Measurements from ENCODE around the gene RAD51C. TPM values are rescaled to one million over a fixed set of nuclear protein-coding genes. Genes with fewer than 3 reads are reported as not detected.
A peak's percentile ranks its signal among the peaks of the same experiment; 100 is the strongest.

RAD51C gene
- total RNA-seq, 2 donors from 2014 or later, result 57.8 to 65.3 TPM

- peak overlapping the region; percentile 95 for H3K27ac Mint-ChIP-seq
- H3K36me3 Mint-ChIP-seq, result peaks cover 7% of the 10 kb centered on the region
- H3K27me3 Mint-ChIP-seq, result no peaks in the 10 kb centered on the region
- ATAC-seq (no peak), DNase-seq (ENCODE audit: low spot score) (no peak)
- H3K4me3 Mint-ChIP-seq, result peak overlapping the region; percentile 96
- no peaks in the 10 kb centered on the region for H3K9me3 Mint-ChIP-seq
- H3K4me1 Mint-ChIP-seq (ENCODE audit: low read depth in 2 of 2), result peaks cover 17 to 26% of the 10 kb centered on the region in 2 donors
These were observed 1.3 kb downstream of the RAD51C start for GRCh38 chr17:58693751-58694150.

GRCh38 chr17:58694302-58694701 lies 1.9 kb downstream of the RAD51C start:
- Mint-ChIP-seq H3K27ac (peak overlapping the region in 1 of 2 donors; percentile 95), H3K4me1 (ENCODE audit: low read depth in 2 of 2) (peaks cover 17 to 26% of the 10 kb centered on the region in 2 donors), H3K27me3 (no peaks in the 10 kb centered on the region), H3K4me3 (peak overlapping the region; percentile 96), H3K9me3 (no peaks in the 10 kb centered on the region), H3K36me3 (peaks cover 7% of the 10 kb centered on the region)
- no peak for ATAC-seq
- DNase-seq (ENCODE audit: low spot score), result no peak

- Mint-ChIP-seq H3K4me3 (no peak overlapping the region), H3K9me3 (no peaks in the 10 kb centered on the region), H3K27ac (no peak overlapping the region), H3K4me1 (ENCODE audit: low read depth in 2 of 2) (peaks cover 17 to 26% of the 10 kb centered on the region in 2 donors), H3K36me3 (peaks cover 7% of the 10 kb centered on the region), H3K27me3 (no peaks in the 10 kb centered on the region)
- ATAC-seq, result no peak
- DNase-seq (ENCODE audit: low spot score), result no peak
These were observed 2.4 kb downstream of the RAD51C start for GRCh38 chr17:58694826-58695225.

- no peak for ATAC-seq
- Mint-ChIP-seq H3K4me3 (no peak overlapping the region), H3K27ac (no peak overlapping the region), H3K4me1 (ENCODE audit: low read depth in 2 of 2) (peaks cover 0 to 17% of the 10 kb centered on the region in 2 donors), H3K9me3 (no peaks in the 10 kb centered on the region), H3K27me3 (no peaks in the 10 kb centered on the region), H3K36me3 (peaks cover 4% of the 10 kb centered on the region)
- DNase-seq (ENCODE audit: low spot score), result no peak
These were observed 7.4 kb downstream of the RAD51C start for GRCh38 chr17:58699771-58700170.

- DNase-seq (ENCODE audit: low spot score) (no peak), ATAC-seq (peak in 1 of 2 donors; percentile 81)
- peaks cover 10% of the 10 kb centered on the region for H3K36me3 Mint-ChIP-seq
- H3K4me1 Mint-ChIP-seq (ENCODE audit: low read depth in 2 of 2), result peaks cover 8 to 25% of the 10 kb centered on the region in 2 donors
- peak overlapping the region; percentile 74 for H3K27ac Mint-ChIP-seq
- no peaks in the 10 kb centered on the region for H3K9me3 Mint-ChIP-seq
- H3K4me3 Mint-ChIP-seq, result peak overlapping the region; percentile 44
- no peaks in the 10 kb centered on the region for H3K27me3 Mint-ChIP-seq
These were observed 9.7 kb downstream of the RAD51C start for GRCh38 chr17:58702045-58702476.

GRCh38 chr17:58702708-58703107 lies 10.3 kb downstream of the RAD51C start:
- no peaks in the 10 kb centered on the region for H3K27me3 Mint-ChIP-seq
- H3K36me3 Mint-ChIP-seq, result peaks cover 10% of the 10 kb centered on the region
- no peaks in the 10 kb centered on the region for H3K9me3 Mint-ChIP-seq
- peak overlapping the region; percentile 44 for H3K4me3 Mint-ChIP-seq
- H3K27ac Mint-ChIP-seq, result peak overlapping the region; percentile 74
- DNase-seq (ENCODE audit: low spot score) (no peak), ATAC-seq (no peak)
- H3K4me1 Mint-ChIP-seq (ENCODE audit: low read depth in 2 of 2), result peaks cover 8 to 26% of the 10 kb centered on the region in 2 donors

- DNase-seq (ENCODE audit: low spot score) (no peak), ATAC-seq (no peak)
- H3K27me3 Mint-ChIP-seq, result no peaks in the 10 kb centered on the region
- peak overlapping the region in 1 of 2 donors; percentile 74 for H3K27ac Mint-ChIP-seq
- H3K4me3 Mint-ChIP-seq, result no peak overlapping the region
- H3K36me3 Mint-ChIP-seq, result peaks cover 10% of the 10 kb centered on the region
- H3K4me1 Mint-ChIP-seq (ENCODE audit: low read depth in 2 of 2), result peaks cover 8 to 26% of the 10 kb centered on the region in 2 donors
- H3K9me3 Mint-ChIP-seq, result no peaks in the 10 kb centered on the region
These were observed 10.9 kb downstream of the RAD51C start for GRCh38 chr17:58703137-58703915.

GRCh38 chr17:58703916-58704286 lies 11.5 kb downstream of the RAD51C start:
- no peak overlapping the region for H3K4me3 Mint-ChIP-seq
- DNase-seq (ENCODE audit: low spot score), result no peak
- peaks cover 10% of the 10 kb centered on the region for H3K36me3 Mint-ChIP-seq
- H3K27ac Mint-ChIP-seq, result no peak overlapping the region
- no peaks in the 10 kb centered on the region for H3K27me3 Mint-ChIP-seq
- no peaks in the 10 kb centered on the region for H3K9me3 Mint-ChIP-seq
- peaks cover 8 to 26% of the 10 kb centered on the region in 2 donors for H3K4me1 Mint-ChIP-seq (ENCODE audit: low read depth in 2 of 2)
- no peak for ATAC-seq

GRCh38 chr17:58706351-58707140 lies 14.1 kb downstream of the RAD51C start:
- DNase-seq (ENCODE audit: low spot score) (no peak), ATAC-seq (peak in 1 of 2 donors; percentile 61)
- no peaks in the 10 kb centered on the region for H3K27me3 Mint-ChIP-seq
- no peaks in the 10 kb centered on the region for H3K9me3 Mint-ChIP-seq
- H3K4me1 Mint-ChIP-seq (ENCODE audit: low read depth in 2 of 2), result peaks cover 8 to 26% of the 10 kb centered on the region in 2 donors
- H3K4me3 Mint-ChIP-seq, result peak overlapping the region; percentile 65
- peaks cover 22% of the 10 kb centered on the region for H3K36me3 Mint-ChIP-seq
- peak overlapping the region; percentile 18 to 77 for H3K27ac Mint-ChIP-seq

- DNase-seq (ENCODE audit: low spot score) (no peak), ATAC-seq (no peak)
- H3K27me3 Mint-ChIP-seq, result no peaks in the 10 kb centered on the region
- H3K36me3 Mint-ChIP-seq, result peaks cover 17% of the 10 kb centered on the region
- H3K9me3 Mint-ChIP-seq, result no peaks in the 10 kb centered on the region
- no peak overlapping the region for H3K4me3 Mint-ChIP-seq
- H3K4me1 Mint-ChIP-seq (ENCODE audit: low read depth in 2 of 2), result peaks cover 8 to 9% of the 10 kb centered on the region in 2 donors
- no peak overlapping the region for H3K27ac Mint-ChIP-seq
These were observed 18.6 kb downstream of the RAD51C start for GRCh38 chr17:58710948-58711552.

GRCh38 chr17:58722274-58722673 lies 29.9 kb downstream of the RAD51C start:
- Mint-ChIP-seq H3K4me1 (ENCODE audit: low read depth in 2 of 2) (no peaks in the 10 kb centered on the region), H3K27me3 (no peaks in the 10 kb centered on the region), H3K36me3 (peaks cover 8% of the 10 kb centered on the region), H3K27ac (no peak overlapping the region), H3K9me3 (no peaks in the 10 kb centered on the region), H3K4me3 (no peak overlapping the region)
- DNase-seq (ENCODE audit: low spot score) (no peak), ATAC-seq (no peak)

- Mint-ChIP-seq H3K4me1 (ENCODE audit: low read depth in 2 of 2) (no peaks in the 10 kb centered on the region), H3K36me3 (peaks cover 8% of the 10 kb centered on the region)
- ATAC-seq, result no peak
These were observed 30.3 kb downstream of the RAD51C start for GRCh38 chr17:58722696-58723095.

GRCh38 chr17:58728798-58729197 lies 36.4 kb downstream of the RAD51C start:
- no peak overlapping the region for H3K4me3 Mint-ChIP-seq
- H3K4me1 Mint-ChIP-seq (ENCODE audit: low read depth in 2 of 2), result no peaks in the 10 kb centered on the region
- DNase-seq (ENCODE audit: low spot score) (no peak), ATAC-seq (no peak)
- no peaks in the 10 kb centered on the region for H3K27me3 Mint-ChIP-seq
- no peaks in the 10 kb centered on the region for H3K9me3 Mint-ChIP-seq
- peaks cover 14% of the 10 kb centered on the region for H3K36me3 Mint-ChIP-seq
- no peak overlapping the region for H3K27ac Mint-ChIP-seq

More at GRCh38 chr17:58722696-58723095, 30.3 kb downstream of the RAD51C start:
- H3K27me3 Mint-ChIP-seq, result no peaks in the 10 kb centered on the region
- no peaks in the 10 kb centered on the region for H3K9me3 Mint-ChIP-seq
- DNase-seq (ENCODE audit: low spot score), result no peak
- H3K4me3 Mint-ChIP-seq, result no peak overlapping the region
- H3K27ac Mint-ChIP-seq, result no peak overlapping the region

GRCh38 chr17:58730937-58731336 lies 38.5 kb downstream of the RAD51C start:
- ATAC-seq (no peak), DNase-seq (ENCODE audit: low spot score) (no peak)
- no peaks in the 10 kb centered on the region for H3K27me3 Mint-ChIP-seq
- no peak overlapping the region for H3K27ac Mint-ChIP-seq
- peaks cover 6% of the 10 kb centered on the region for H3K36me3 Mint-ChIP-seq
- no peaks in the 10 kb centered on the region for H3K4me1 Mint-ChIP-seq (ENCODE audit: low read depth in 2 of 2)
- no peaks in the 10 kb centered on the region for H3K9me3 Mint-ChIP-seq
- no peak overlapping the region for H3K4me3 Mint-ChIP-seq

Measured in natural killer cell treated with Interleukin-12 subunit alpha and Interleukin-12 subunit beta and Interleukin-15 and Interleukin-18, amount 100 ng/mL, for 72 hours (primary cell).